C4-2B (cell line): ENCODE data around the gene SLC2A9.

Experiments
- ZFX ChIP-seq: fragments of 450-650 bp; IDR thresholded peaks from 2 replicates; pipeline ENCODE4 v1.6.1; 2017
- TF ChIP-seq, protein P1 (sequence below): fragments of 450-650 bp; conservative IDR thresholded peaks from 2 replicates; pipeline ENCODE4 v1.5.1; 2017; ENCODE audit warnings: mild to moderate bottlenecking

DNA sequence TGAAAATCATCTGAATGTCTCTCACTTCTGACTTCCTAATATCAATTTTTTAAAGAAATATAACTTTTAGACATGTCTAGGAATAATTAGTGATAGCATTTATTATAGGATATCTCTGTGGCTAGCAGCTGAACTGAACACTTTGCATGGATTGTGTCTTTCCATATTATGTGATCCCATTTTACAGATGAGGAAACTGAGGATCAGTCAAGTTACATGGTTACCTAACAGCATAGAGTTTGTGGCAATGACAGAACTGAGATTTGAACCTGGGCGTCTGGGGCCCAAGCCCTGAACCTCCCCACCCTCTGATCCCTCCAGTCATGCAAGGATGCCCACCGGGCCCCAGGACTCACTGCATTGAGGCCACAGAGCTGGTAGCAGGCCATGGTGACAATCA, 101.3 kb downstream of the SLC2A9 start:
- TF ChIP-seq, protein P1, sequence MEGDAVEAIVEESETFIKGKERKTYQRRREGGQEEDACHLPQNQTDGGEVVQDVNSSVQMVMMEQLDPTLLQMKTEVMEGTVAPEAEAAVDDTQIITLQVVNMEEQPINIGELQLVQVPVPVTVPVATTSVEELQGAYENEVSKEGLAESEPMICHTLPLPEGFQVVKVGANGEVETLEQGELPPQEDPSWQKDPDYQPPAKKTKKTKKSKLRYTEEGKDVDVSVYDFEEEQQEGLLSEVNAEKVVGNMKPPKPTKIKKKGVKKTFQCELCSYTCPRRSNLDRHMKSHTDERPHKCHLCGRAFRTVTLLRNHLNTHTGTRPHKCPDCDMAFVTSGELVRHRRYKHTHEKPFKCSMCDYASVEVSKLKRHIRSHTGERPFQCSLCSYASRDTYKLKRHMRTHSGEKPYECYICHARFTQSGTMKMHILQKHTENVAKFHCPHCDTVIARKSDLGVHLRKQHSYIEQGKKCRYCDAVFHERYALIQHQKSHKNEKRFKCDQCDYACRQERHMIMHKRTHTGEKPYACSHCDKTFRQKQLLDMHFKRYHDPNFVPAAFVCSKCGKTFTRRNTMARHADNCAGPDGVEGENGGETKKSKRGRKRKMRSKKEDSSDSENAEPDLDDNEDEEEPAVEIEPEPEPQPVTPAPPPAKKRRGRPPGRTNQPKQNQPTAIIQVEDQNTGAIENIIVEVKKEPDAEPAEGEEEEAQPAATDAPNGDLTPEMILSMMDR = no peak
- no peak for TF ChIP-seq ZFX
